Endothelial cell of umbilical vein (primary cell): ENCODE measurements around the gene PTDSS2. TPM values are rescaled to one million over a fixed set of nuclear protein-coding genes. Genes with fewer than 3 reads are reported as not detected.

Experiments
- BruUV-seq: library from RNA; stranded (reverse); fragments of 400-500 nt; replicated peaks from 2 replicates; lab custom pipeline; 2021; lab: Mats Ljungman, UMichigan
- CTCF ChIA-PET: fragments of 300-600, 350-600 bp; sonication (Branson Sonifier 250); formaldehyde crosslinking; loops from one replicate; lab custom pipeline; 2021; ENCODE audit warnings: antibody characterized with exemption, inconsistent platforms; lab: Charles Lee
- POLR2A ChIA-PET: fragments of 300-600, 350-600 bp; sonication (Branson Sonifier 250); formaldehyde crosslinking; loops from one replicate; lab custom pipeline; 2021; ENCODE audit warnings: antibody characterized with exemption, inconsistent platforms; lab: Charles Lee
- DNase-seq: peaks from one replicate; pipeline ENCODE4 v3.0.0-alpha.2; 2011; ENCODE audit warnings: low read depth, low spot score
- FAIRE-seq: peaks from 2 replicates; lab custom pipeline; 2011; peaks lifted over from hg19 to GRCh38; lab: Jason Lieb, UNC
- H2AFZ ChIP-seq: 2 replicates; pipeline ENCODE4 v1.6.0; 2012; ENCODE audit warnings: low read depth, low read length, control low read depth, inconsistent platforms
- H3K27ac ChIP-seq: 2 replicates; pipeline ENCODE4 v1.5.1; 2011; ENCODE audit warnings: low read depth, mild to moderate bottlenecking, control low read depth, low read length, moderate library complexity; ENCODE audit not compliant: insufficient read depth
- H3K27me3 ChIP-seq, 2 experiments: 2 replicates each; pipeline versions ENCODE4 v1.6.0 to v1.6.1; 2011; ENCODE audit warnings: low read length in 2 of 2, mixed read lengths in 1 of 2; ENCODE audit not compliant: control insufficient read depth in 2 of 2, insufficient read depth in 2 of 2
- H3K36me3 ChIP-seq, 2 experiments: 2 replicates in 1 of 2; 3 replicates in 1 of 2; pipeline ENCODE4 v1.5.1; 2011; ENCODE audit warnings: low read length in 2 of 2, mild to moderate bottlenecking in 1 of 2, moderate library complexity in 1 of 2; ENCODE audit not compliant: control insufficient read depth in 2 of 2, insufficient read depth in 2 of 2; ENCODE audit errors: extremely low read depth in 1 of 2
- H3K4me1 ChIP-seq: 3 replicates; pipeline ENCODE4 v1.5.1; 2011; ENCODE audit warnings: mild to moderate bottlenecking, low read length; ENCODE audit not compliant: control insufficient read depth, insufficient read depth; ENCODE audit errors: extremely low read depth
- H3K4me2 ChIP-seq: 2 replicates; pipeline ENCODE4 v1.6.1; 2011; ENCODE audit warnings: low read length, control low read depth, mixed read lengths; ENCODE audit not compliant: insufficient read depth
- H3K4me3 ChIP-seq, 3 experiments: fragments of 200-600 bp in 1 of 3; sonication (generic), shearing (Covaris generic) in 1 of 3; replicated peaks in 1 of 3; 2 replicates each; pipeline ENCODE4 v1.5.1; 2011 to 2016; ENCODE audit warnings: control low read depth in 3 of 3, low read length in 3 of 3, mild to moderate bottlenecking in 2 of 3, inconsistent platforms in 1 of 3, low read depth in 1 of 3, moderate library complexity in 1 of 3; ENCODE audit not compliant: insufficient read depth in 1 of 3
- H3K79me2 ChIP-seq: 2 replicates; pipeline ENCODE4 v1.6.0; 2012; ENCODE audit warnings: low read length, inconsistent platforms; ENCODE audit not compliant: control insufficient read depth, insufficient read depth
- H3K9ac ChIP-seq: replicated peaks from 2 replicates; pipeline ENCODE3; 2011; ENCODE audit warnings: low read length, control low read depth; ENCODE audit not compliant: insufficient read depth; ENCODE audit errors: extremely low read depth
- H3K9me1 ChIP-seq: replicated peaks from 3 replicates; pipeline ENCODE4 v1.6.0; 2011; ENCODE audit warnings: mild to moderate bottlenecking, low read length; ENCODE audit not compliant: control insufficient read depth, insufficient read depth; ENCODE audit errors: extremely low read depth
- H3K9me3 ChIP-seq: replicated peaks from 2 replicates; pipeline ENCODE4 v1.5.1; 2012; ENCODE audit warnings: low read length, inconsistent platforms; ENCODE audit not compliant: control insufficient read depth, insufficient read depth
- H4K20me1 ChIP-seq: replicated peaks from 2 replicates; pipeline ENCODE3; 2011; ENCODE audit warnings: mild to moderate bottlenecking, low read length; ENCODE audit not compliant: control insufficient read depth, insufficient read depth; ENCODE audit errors: extremely low read depth
- CTCF ChIP-seq, 2 donors: IDR thresholded peaks; 1 replicate in 1 of 2; 2 replicates in 1 of 2; pipeline ENCODE4 v1.5.1; 2011; ENCODE audit warnings: low read length in 2 of 2, mild to moderate bottlenecking in 2 of 2, moderate library complexity in 2 of 2, control low read depth in 1 of 2, inconsistent platforms in 1 of 2, low read depth in 1 of 2; ENCODE audit not compliant: insufficient read depth in 1 of 2; ENCODE audit errors: extremely low read depth in 1 of 2
- EZH2 ChIP-seq: IDR thresholded peaks from 2 replicates; pipeline ENCODE4 v1.6.1; 2012; ENCODE audit warnings: borderline replicate concordance, low read depth, mild to moderate bottlenecking, moderate library complexity, low read length, inconsistent platforms; ENCODE audit not compliant: severe bottlenecking
- FOS ChIP-seq: IDR thresholded peaks from 2 replicates; pipeline ENCODE4 v1.6.1; 2011; ENCODE audit warnings: mild to moderate bottlenecking, low read length, moderate library complexity, borderline replicate concordance; ENCODE audit not compliant: insufficient read depth
- GATA2 ChIP-seq: IDR thresholded peaks from 2 replicates; pipeline ENCODE4 v1.7.0; 2011; ENCODE audit warnings: low read depth, mild to moderate bottlenecking, moderate library complexity, mixed read lengths, low read length; ENCODE audit not compliant: insufficient read length, insufficient read depth
- JUN ChIP-seq: IDR thresholded peaks from 2 replicates; pipeline ENCODE4 v1.6.1; 2011; ENCODE audit warnings: borderline replicate concordance, low read depth; ENCODE audit not compliant: insufficient read length, insufficient read depth
- MAX ChIP-seq: IDR thresholded peaks from 2 replicates; pipeline ENCODE4 v1.6.1; 2011; ENCODE audit not compliant: insufficient read depth, insufficient read length
- MYC ChIP-seq: IDR thresholded peaks from one replicate; pipeline ENCODE4 v1.6.1; 2011; ENCODE audit warnings: mild to moderate bottlenecking, low read depth, low read length
- POLR2A ChIP-seq: IDR thresholded peaks from 2 replicates; pipeline ENCODE4 v1.6.1; 2012; ENCODE audit warnings: low read depth, mild to moderate bottlenecking, control low read depth, low read length
- POLR2AphosphoS5 ChIP-seq: IDR thresholded peaks from 2 replicates; pipeline ENCODE4 v1.6.1; 2012; ENCODE audit warnings: low read depth, mild to moderate bottlenecking, control low read depth, low read length, moderate library complexity; ENCODE audit not compliant: insufficient read depth
- dilution Hi-C: fragments of 300-500 bp; cut with MboI; formaldehyde crosslinking; loops from one replicate; pipeline ENCODE4 v1.15.0; 2019; ENCODE audit warnings: low sequenced_read_pairs; ENCODE audit not compliant: extremely low pct_ligation_motif_present
- intact Hi-C: fragments of 100-400 bp; cut with micrococcal nuclease; formaldehyde crosslinking; loops from one replicate; pipeline ENCODE4 v1.10.0; 2022
- polyA plus RNA-seq, 4 experiments: library from polyadenylated mRNA; depleted of rRNA in 3 of 4; stranded (reverse) in 3 of 4; unstranded in 1 of 4; fragments of >200 nt; gene quantifications; 2 replicates each; pipeline versions ENCODE4 v1.2.1 to v1.2.3, GENCODE V29; 2011 to 2012; ENCODE audit warnings: missing spikeins in 1 of 4
- total RNA-seq: library from RNA; stranded (reverse); gene quantifications from 2 replicates; pipeline ENCODE4 v1.2.3, GENCODE V29; 2021

PTDSS2 gene
- total and polyA plus RNA-seq, 2 donors (not counting 3 experiments of a cell fraction or from before 2014, with no cell fraction given): 41.4 to 46.8 TPM

- no peaks in the 10 kb centered on the region for H4K20me1 ChIP-seq
- no peaks in the 10 kb centered on the region for H3K9me1 ChIP-seq
- no TSS peak for BruUV-seq
- ChIA-PET POLR2A (no interaction called here), CTCF (interaction anchor here (1.6 kb wide), 1 partner anchor 48 kb away, joined by 3 read pairs; no protein-coding TSS in a partner anchor)
- peaks cover 0 to 2% of the 10 kb centered on the region in 2 experiments for H3K27me3 ChIP-seq
- dilution Hi-C loops: no loop called here
- TF ChIP-seq FOS (no peak), CTCF (IDR thresholded peaks at IDR 0.05; ENCODE audit: extremely low read depth in 1 of 2, insufficient read depth in 1 of 2, low read depth in 1 of 2, low read length in 2 of 2) (no peak), JUN (no peak), POLR2A (no peak), POLR2AphosphoS5 (no peak), GATA2 (no peak), EZH2 (no peak), MAX (no peak), MYC (no peak)
- H3K36me3 ChIP-seq: no peaks in the 10 kb centered on the region
- H3K9ac ChIP-seq: no peak overlapping the region
- peaks cover 2% of the 10 kb centered on the region for H3K79me2 ChIP-seq
- H3K9me3 ChIP-seq: no peaks in the 10 kb centered on the region
- DNase-seq (no peak), FAIRE-seq (no peak)
- intact Hi-C loops: loop anchor here (5.0 kb wide), 1 partner anchor 192 kb away; no protein-coding TSS in a partner anchor
- no peak overlapping the region for H3K4me2 ChIP-seq
- H3K4me1 ChIP-seq: peaks cover 6% of the 10 kb centered on the region
- no peak overlapping the region for H3K4me3 ChIP-seq
- no peak overlapping the region for H3K27ac ChIP-seq
- peak overlapping the region; percentile 1 for H2AFZ ChIP-seq
Observed at GRCh38 chr11:444396-445144, 5.5 kb upstream of the PTDSS2 start.
